ENCODE measurements around the gene CAPN1. TPM values are rescaled to one million over a fixed set of nuclear protein-coding genes. Genes with fewer than 3 reads are reported as not detected.
"Not testable (repeated sequence)": the region's sequence is repeated elsewhere in the genome, so short reads cannot be mapped to it uniquely, and the experiment has no call there.

CAPN1 gene
- polyA plus RNA-seq, 6 donors from 2014 or later, result 93.8 to 132 (median 124) TPM

GRCh38 chr11:65246506-65246905 is 64.8 kb downstream of the CAPN1 start:
- Mint-ChIP-seq H3K27me3 (no peaks in the 10 kb centered on the region), H3K4me3 (no peak overlapping the region), H3K36me3 (peaks cover 0 to 9% of the 10 kb centered on the region in 2 donors), H3K27ac (no peak overlapping the region), H3K4me1 (peaks cover 0 to 2% (median 0%) of the 10 kb centered on the region in 3 donors), H3K9me3 (peaks cover 3 to 12% (median 8%) of the 10 kb centered on the region in 7 donors)
- DNase-seq, result no peak
- ATAC-seq (ENCODE audit: low read depth in 2 of 2), result no peak

GRCh38 chr11:65248184-65248710 is 66.5 kb downstream of the CAPN1 start:
- not testable (repeated sequence) for H3K27ac Mint-ChIP-seq; ATAC-seq (ENCODE audit: low read depth in 2 of 2); H3K4me1 Mint-ChIP-seq; H3K4me3 Mint-ChIP-seq; DNase-seq; H3K27me3 Mint-ChIP-seq; H3K9me3 Mint-ChIP-seq; H3K36me3 Mint-ChIP-seq

GRCh38 chr11:65251476-65251875 is 69.7 kb downstream of the CAPN1 start:
- H3K9me3 Mint-ChIP-seq, result no peaks in the 10 kb centered on the region
- ATAC-seq (ENCODE audit: low read depth in 2 of 2) (no peak), DNase-seq (no peak)
- H3K36me3 Mint-ChIP-seq, result no peaks in the 10 kb centered on the region
- H3K27me3 Mint-ChIP-seq, result peaks cover 0 to 5% (median 0%) of the 10 kb centered on the region in 3 donors
- peaks cover 0 to 2% (median 0%) of the 10 kb centered on the region in 3 donors for H3K4me1 Mint-ChIP-seq
- no peak overlapping the region for H3K4me3 Mint-ChIP-seq
- no peak overlapping the region for H3K27ac Mint-ChIP-seq

- H3K4me3 Mint-ChIP-seq, result no peak overlapping the region
- H3K27ac Mint-ChIP-seq, result no peak overlapping the region
- no peaks in the 10 kb centered on the region for H3K9me3 Mint-ChIP-seq
- H3K27me3 Mint-ChIP-seq, result peaks cover 0 to 5% (median 0%) of the 10 kb centered on the region in 3 donors
- DNase-seq (no peak), ATAC-seq (ENCODE audit: low read depth in 2 of 2) (no peak)
- peaks cover 0 to 2% (median 0%) of the 10 kb centered on the region in 3 donors for H3K4me1 Mint-ChIP-seq
- H3K36me3 Mint-ChIP-seq, result no peaks in the 10 kb centered on the region
Measured at GRCh38 chr11:65254724-65255123, 73.0 kb downstream of the CAPN1 start.

GRCh38 chr11:65258988-65259387 is 77.3 kb downstream of the CAPN1 start:
- no peak overlapping the region for H3K27ac Mint-ChIP-seq
- no peak for ATAC-seq (ENCODE audit: low read depth in 2 of 2)
- peaks cover 11 to 23% (median 15%) of the 10 kb centered on the region in 3 donors for H3K4me1 Mint-ChIP-seq
- peak overlapping the region in 1 of 8 donors; percentile 36 for H3K4me3 Mint-ChIP-seq
- DNase-seq, result no peak
- H3K9me3 Mint-ChIP-seq, result no peaks in the 10 kb centered on the region
- H3K36me3 Mint-ChIP-seq, result no peaks in the 10 kb centered on the region
- no peaks in the 10 kb centered on the region for H3K27me3 Mint-ChIP-seq

GRCh38 chr11:65260302-65260701 is 78.6 kb downstream of the CAPN1 start:
- Mint-ChIP-seq H3K4me3 (peak overlapping the region in 5 of 8 donors; percentile 61 to 95 (median 84)), H3K4me1 (peaks cover 18 to 30% (median 24%) of the 10 kb centered on the region in 3 donors), H3K36me3 (no peaks in the 10 kb centered on the region)

GRCh38 chr11:65260756-65261590 is 79.2 kb downstream of the CAPN1 start:
- peak overlapping the region; percentile 72 to 96 (median 93) for H3K27ac Mint-ChIP-seq
- ATAC-seq (ENCODE audit: low read depth in 2 of 2) (peak; percentile 30 to 33), DNase-seq (no peak)
- H3K9me3 Mint-ChIP-seq, result no peaks in the 10 kb centered on the region
- no peaks in the 10 kb centered on the region for H3K27me3 Mint-ChIP-seq
- H3K36me3 Mint-ChIP-seq, result no peaks in the 10 kb centered on the region
- H3K4me3 Mint-ChIP-seq, result peak overlapping the region; percentile 81 to 96 (median 93)
- H3K4me1 Mint-ChIP-seq, result peaks cover 22 to 31% (median 24%) of the 10 kb centered on the region in 3 donors

More at GRCh38 chr11:65260302-65260701, 78.6 kb downstream of the CAPN1 start:
- ATAC-seq (ENCODE audit: low read depth in 2 of 2), result no peak
- no peak for DNase-seq
- Mint-ChIP-seq H3K27me3 (no peaks in the 10 kb centered on the region), H3K9me3 (no peaks in the 10 kb centered on the region), H3K27ac (peak overlapping the region in 3 of 6 donors; percentile 8 to 92 (median 58))

Other genes starting within 250 kb of the CAPN1 start
- not detected for gene GPHA2, start 246.0 kb upstream of the CAPN1 start, polyA plus RNA-seq (ENCODE audit: low read depth in 6 of 6)
- gene MAJIN, start 209.8 kb upstream of the CAPN1 start, polyA plus RNA-seq (ENCODE audit: low read depth in 6 of 6), result 1 to 10 TPM in 2 of 6 donors, under 1 TPM in 2, not detected in 2; 0.48 to 1.7 (median 1.1) TPM
- gene BATF2, start 185.0 kb upstream of the CAPN1 start, polyA plus RNA-seq (ENCODE audit: low read depth in 6 of 6), result 1 to 10 TPM in 3 of 6 donors, under 1 TPM in 2, not detected in 1; 0.13 to 2.9 (median 1.6) TPM
- 10 to 100 TPM; 45.9 to 74.0 (median 64.2) TPM for gene ARL2, start 167.8 kb upstream of the CAPN1 start, polyA plus RNA-seq (ENCODE audit: low read depth in 6 of 6)
- gene SNX15, start 154.5 kb upstream of the CAPN1 start, polyA plus RNA-seq (ENCODE audit: low read depth in 6 of 6), result 10 to 100 TPM; 11.7 to 18.3 (median 14.9) TPM
- 1 to 10 TPM; 4.7 to 9.6 (median 6.4) TPM for gene SAC3D1, start 140.7 kb upstream of the CAPN1 start, polyA plus RNA-seq (ENCODE audit: low read depth in 6 of 6)
- 10 to 100 TPM; 19.4 to 28.3 (median 24.3) TPM for gene NAALADL1, start 123.4 kb upstream of the CAPN1 start, polyA plus RNA-seq (ENCODE audit: low read depth in 6 of 6)
- gene CDCA5, start 97.9 kb upstream of the CAPN1 start, polyA plus RNA-seq (ENCODE audit: low read depth in 6 of 6), result under 1 TPM in 5 of 6 donors, not detected in 1; 0.11 to 1.00 (median 0.47) TPM
- gene ZFPL1, start 97.7 kb upstream of the CAPN1 start, polyA plus RNA-seq (ENCODE audit: low read depth in 6 of 6), result 10 to 100 TPM; 30.0 to 37.4 (median 35.0) TPM
- 100 to 1,000 TPM in 2 of 6 donors, 10 to 100 TPM in 4; 80.5 to 106 (median 91.2) TPM for gene VPS51, start 85.7 kb upstream of the CAPN1 start, polyA plus RNA-seq (ENCODE audit: low read depth in 6 of 6)
- gene TM7SF2, start 70.1 kb upstream of the CAPN1 start, polyA plus RNA-seq (ENCODE audit: low read depth in 6 of 6), result 10 to 100 TPM; 11.6 to 18.4 (median 15.0) TPM
- 10 to 100 TPM in 4 of 6 donors, 1 to 10 TPM in 2; 6.3 to 16.5 (median 14.1) TPM for gene ZNHIT2, start 64.2 kb upstream of the CAPN1 start, polyA plus RNA-seq (ENCODE audit: low read depth in 6 of 6)
- gene FAU, start 59.8 kb upstream of the CAPN1 start, polyA plus RNA-seq (ENCODE audit: low read depth in 6 of 6), result 1,000 to 10,000 TPM; 1,024 to 1,586 (median 1,385) TPM
- gene MRPL49, start 59.6 kb upstream of the CAPN1 start, polyA plus RNA-seq (ENCODE audit: low read depth in 6 of 6), result 100 to 1,000 TPM in 3 of 6 donors, 10 to 100 TPM in 3; 68.8 to 111 (median 102) TPM
- 10 to 100 TPM; 21.4 to 86.9 (median 43.5) TPM for gene SYVN1, start 47.4 kb upstream of the CAPN1 start, polyA plus RNA-seq (ENCODE audit: low read depth in 6 of 6)
- under 1 TPM in 1 of 6 donors, not detected in 5; 0.48 TPM for gene SPDYC, start 11.7 kb upstream of the CAPN1 start, polyA plus RNA-seq (ENCODE audit: low read depth in 6 of 6)
- gene POLA2, start 80.0 kb downstream of the CAPN1 start, polyA plus RNA-seq (ENCODE audit: low read depth in 6 of 6), result 10 to 100 TPM; 11.9 to 20.4 (median 16.2) TPM
- gene CDC42EP2, start 132.9 kb downstream of the CAPN1 start, polyA plus RNA-seq (ENCODE audit: low read depth in 6 of 6), result under 1 TPM in 1 of 6 donors, not detected in 5; 0.88 TPM
- 100 to 1,000 TPM in 1 of 6 donors, 10 to 100 TPM in 5; 68.1 to 104 (median 91.9) TPM for gene DPF2, start 151.9 kb downstream of the CAPN1 start, polyA plus RNA-seq (ENCODE audit: low read depth in 6 of 6)
- 1 to 10 TPM; 1.5 to 3.3 (median 1.8) TPM for gene TIGD3, start 172.8 kb downstream of the CAPN1 start, polyA plus RNA-seq (ENCODE audit: low read depth in 6 of 6)
- 10 to 100 TPM; 10.2 to 35.1 (median 16.2) TPM for gene SLC25A45, start 200.7 kb downstream of the CAPN1 start, polyA plus RNA-seq (ENCODE audit: low read depth in 6 of 6)
- gene FRMD8, start 204.7 kb downstream of the CAPN1 start, polyA plus RNA-seq (ENCODE audit: low read depth in 6 of 6), result 10 to 100 TPM; 45.3 to 64.6 (median 53.8) TPM
- 1 to 10 TPM in 5 of 6 donors, under 1 TPM in 1; 0.88 to 4.2 (median 1.2) TPM for gene NEAT1, start 240.9 kb downstream of the CAPN1 start, polyA plus RNA-seq (ENCODE audit: low read depth in 6 of 6)